OCI-LY7 (cell line): ENCODE results near the gene PRSS16.

ENCODE experiments used
- CTCF ChIP-seq: fragments of 200-600 bp; sonication (generic); conservative IDR thresholded peaks from 2 replicates; pipeline ENCODE4 v1.5.1; 2014; ENCODE audit warnings: mild to moderate bottlenecking, antibody characterized with exemption, low read length, moderate library complexity, mixed read lengths
- EZH2phosphoT487 ChIP-seq: fragments of 200-600 bp; sonication (generic); IDR thresholded peaks from 2 replicates; pipeline ENCODE4 v1.6.1; 2018; ENCODE audit warnings: low read depth, borderline replicate concordance, mild to moderate bottlenecking, mixed run types, antibody characterized with exemption, low read length, moderate library complexity, mixed read lengths

- TF ChIP-seq CTCF (no peak), EZH2phosphoT487 (no peak)
Observed at GRCh38 chr6:27280540-27281000, 33.1 kb downstream of the PRSS16 start.
